Activated B cell treated with CpG ODN at 0.5 μM for 24 hours (primary cell): ENCODE data around the gene NR1H4. TPM values are rescaled to one million over a fixed set of nuclear protein-coding genes. Genes with fewer than 3 reads are reported as not detected.

Source experiments
- ATAC-seq: fragments of 200-7000 bp; cut with Tn5 transposase; one replicate; pipeline ENCODE4 v1.10.0; 2021; ENCODE audit warnings: low read depth, mild to moderate bottlenecking, moderate library complexity
- CTCF ChIA-PET: fragments of 350-600 bp; sonication (Branson Sonifier 250); formaldehyde crosslinking; loops from one replicate; lab custom pipeline; 2021; ENCODE audit warnings: antibody characterized with exemption; lab: Charles Lee
- POLR2A ChIA-PET: fragments of 350-600 bp; sonication (Branson Sonifier 250); formaldehyde crosslinking; loops from one replicate; lab custom pipeline; 2021; ENCODE audit warnings: antibody characterized with exemption; lab: Charles Lee
- DNase-seq: peaks from one replicate; pipeline ENCODE4 v3.0.0; 2022
- H3K27ac Mint-ChIP-seq: one replicate; pipeline ENCODE4 v1.8.0; 2020; ENCODE audit warnings: mixed read lengths
- H3K27me3 Mint-ChIP-seq: one replicate; pipeline ENCODE4 v1.8.0; 2021; ENCODE audit warnings: mixed read lengths
- H3K36me3 Mint-ChIP-seq: one replicate; pipeline ENCODE4 v1.8.0; 2021; ENCODE audit warnings: low read depth, mixed read lengths
- H3K4me1 Mint-ChIP-seq: one replicate; pipeline ENCODE4 v1.8.0; 2021; ENCODE audit warnings: mixed read lengths
- H3K4me3 Mint-ChIP-seq: one replicate; pipeline ENCODE4 v1.8.0; 2020; ENCODE audit warnings: mild to moderate bottlenecking, mixed read lengths
- H3K9me3 Mint-ChIP-seq: one replicate; pipeline ENCODE4 v1.8.0; 2020; ENCODE audit warnings: mixed read lengths
- CTCF ChIP-seq: fragments of 200-600 bp; IDR thresholded peaks from one replicate; pipeline ENCODE4 v1.8.0; 2022; ENCODE audit warnings: antibody characterized with exemption, mild to moderate bottlenecking
- intact Hi-C: fragments of 100-400 bp; cut with micrococcal nuclease; formaldehyde crosslinking; loops from one replicate; pipeline ENCODE4 v1.15.1; 2024
- total RNA-seq: library from RNA; stranded (reverse); gene quantifications from 2 replicates; pipeline ENCODE4 v1.2.3, GENCODE V29; 2022

Gene NR1H4
- total RNA-seq, 1 donor from 2014 or later = not detected

GRCh38 chr12:100573292-100574186 is 99.9 kb downstream of the NR1H4 start, which contains the start of gene GAS2L3:
TSS of gene GAS2L3 (plus strand) at chr12:100573684. CDS start at chr12:100594905, 21,221 bp downstream.
- ATAC-seq = peak; percentile 90
- DNase-seq = peak; percentile 58
- H3K27ac Mint-ChIP-seq = no peak within 1 kb of the TSS
- POLR2A ChIA-PET = no interaction called here
- peaks cover 13% of the 10 kb centered on the region for H3K4me1 Mint-ChIP-seq
- TF ChIP-seq CTCF = no peak
- H3K27me3 Mint-ChIP-seq = peaks cover 5% of the 10 kb centered on the region
- H3K4me3 Mint-ChIP-seq = peak within 1 kb of the TSS; percentile 89
- no peaks in the 10 kb centered on the region for H3K9me3 Mint-ChIP-seq
- H3K36me3 Mint-ChIP-seq = no peaks in the 10 kb centered on the region
- CTCF ChIA-PET = interaction anchor here (0.7 kb wide), 1 partner anchor 421 kb away, joined by 3 read pairs; no protein-coding TSS in a partner anchor
- intact Hi-C loops = loop anchor here (1.0 kb wide), 1 partner anchor 373 kb away; the partner anchor contains the start of gene ACTR6

GRCh38 chr12:100574187-100575074 is 100.8 kb downstream of the NR1H4 start:
- ChIA-PET CTCF (no interaction called here), POLR2A (no interaction called here)
- ATAC-seq (no peak), DNase-seq (no peak)
- Mint-ChIP-seq H3K4me1 (peaks cover 13% of the 10 kb centered on the region), H3K27me3 (peaks cover 3% of the 10 kb centered on the region), H3K36me3 (no peaks in the 10 kb centered on the region), H3K4me3 (peak overlapping the region; percentile 89), H3K27ac (no peak overlapping the region), H3K9me3 (no peaks in the 10 kb centered on the region)
- no peak for TF ChIP-seq CTCF
- intact Hi-C loops = no loop called here

GRCh38 chr12:100576331-100577036 is 102.8 kb downstream of the NR1H4 start:
- no peak for DNase-seq
- no peak overlapping the region for H3K27ac Mint-ChIP-seq
- CTCF ChIA-PET = no interaction called here
- intact Hi-C loops = no loop called here
- peaks cover 3% of the 10 kb centered on the region for H3K27me3 Mint-ChIP-seq
- H3K36me3 Mint-ChIP-seq = no peaks in the 10 kb centered on the region
- ATAC-seq = no peak
- TF ChIP-seq CTCF = no peak
- POLR2A ChIA-PET = no interaction called here
- H3K4me3 Mint-ChIP-seq = no peak overlapping the region
- H3K4me1 Mint-ChIP-seq = peaks cover 13% of the 10 kb centered on the region
- no peaks in the 10 kb centered on the region for H3K9me3 Mint-ChIP-seq

- ChIA-PET CTCF (no interaction called here), POLR2A (no interaction called here)
- no peak for DNase-seq
- TF ChIP-seq CTCF = no peak
- Mint-ChIP-seq H3K27ac (no peak overlapping the region), H3K4me1 (peaks cover 9% of the 10 kb centered on the region), H3K9me3 (peaks cover 3% of the 10 kb centered on the region), H3K36me3 (no peaks in the 10 kb centered on the region), H3K4me3 (no peak overlapping the region), H3K27me3 (no peaks in the 10 kb centered on the region)
- no peak for ATAC-seq
- intact Hi-C loops = no loop called here
Observed at GRCh38 chr12:100578923-100579322, 105.3 kb downstream of the NR1H4 start.
